B cell (primary cell): Measurements from ENCODE around the gene SMIM30. TPM values are rescaled to one million over a fixed set of nuclear protein-coding genes. Genes with fewer than 3 reads are reported as not detected.

Source experiments
- ATAC-seq: fragments of 200-7000 bp; cut with Tn5 transposase; one replicate; pipeline ENCODE4 v1.10.0; 2021; ENCODE audit warnings: low read depth, mild to moderate bottlenecking, moderate number of reproducible peaks, moderate library complexity
- CTCF ChIA-PET: fragments of 350-600 bp; sonication (Branson Sonifier 250); formaldehyde crosslinking; loops from one replicate; lab custom pipeline; 2021; ENCODE audit warnings: antibody characterized with exemption, inconsistent platforms; lab: Charles Lee
- POLR2A ChIA-PET: fragments of 350-600 bp; sonication (Branson Sonifier 250); formaldehyde crosslinking; loops from one replicate; lab custom pipeline; 2021; ENCODE audit warnings: antibody characterized with exemption; lab: Charles Lee
- DNase-seq: peaks from one replicate; pipeline ENCODE4 v3.0.0; 2013
- H2AFZ ChIP-seq: 2 replicates; pipeline ENCODE4 v1.6.1; 2012; ENCODE audit warnings: mild to moderate bottlenecking, low read depth, low read length; ENCODE audit not compliant: insufficient read depth, poor library complexity, severe bottlenecking
- H3K27ac ChIP-seq, 2 donors: 1 replicate in 1 of 2; 2 replicates in 1 of 2; pipeline ENCODE4 v1.5.1; 2012 to 2013; ENCODE audit warnings: low read length in 2 of 2, mild to moderate bottlenecking in 2 of 2, moderate library complexity in 1 of 2
- H3K27me3 ChIP-seq, 4 experiments: fragments of 200-600 bp in 1 of 4; sonication (generic) in 1 of 4; replicated peaks in 1 of 4; 1 replicate in 2 of 4; 2 replicates in 2 of 4; pipeline versions ENCODE4 v1.6.1 to v1.7.0; 2013 to 2016; ENCODE audit warnings: low read length in 3 of 4, mild to moderate bottlenecking in 2 of 4, mixed read lengths in 1 of 4, moderate library complexity in 1 of 4; ENCODE audit not compliant: insufficient read depth in 4 of 4, control insufficient read depth in 3 of 4; ENCODE audit errors: control extremely low read depth in 1 of 4
- H3K36me3 ChIP-seq, 2 experiments: replicated peaks in 1 of 2; 1 replicate in 1 of 2; 2 replicates in 1 of 2; pipeline versions ENCODE4 v1.6.1 to v1.7.1; 2013; ENCODE audit warnings: low read length in 1 of 2; ENCODE audit not compliant: insufficient read depth in 2 of 2, control insufficient read depth in 1 of 2; ENCODE audit errors: control extremely low read depth in 1 of 2, extremely low read depth in 1 of 2
- H3K4me1 ChIP-seq, 2 donors: fragments of 200-600 bp in 1 of 2; sonication (generic) in 1 of 2; 1 replicate in 1 of 2; 2 replicates in 1 of 2; pipeline versions ENCODE4 v1.5.1 to v1.6.1; 2013 to 2017; ENCODE audit warnings: low read length in 2 of 2; ENCODE audit not compliant: control insufficient read depth in 2 of 2, insufficient read depth in 2 of 2
- H3K4me2 ChIP-seq: replicated peaks from 2 replicates; pipeline ENCODE3; 2012; ENCODE audit warnings: mild to moderate bottlenecking, low read depth, low read length; ENCODE audit not compliant: poor library complexity, severe bottlenecking
- H3K4me3 ChIP-seq, 5 experiments: fragments of 200-600 bp in 1 of 5; sonication (generic) in 1 of 5; 1 replicate in 3 of 5; 2 replicates in 2 of 5; pipeline versions ENCODE4 v1.5.1 to v1.7.0; 2011 to 2016; ENCODE audit warnings: low read length in 4 of 5, mild to moderate bottlenecking in 4 of 5, low read depth in 2 of 5, control low read depth in 1 of 5, moderate library complexity in 1 of 5; ENCODE audit not compliant: insufficient read depth in 1 of 5; ENCODE audit errors: control extremely low read depth in 1 of 5, extremely low read depth in 1 of 5
- H3K79me2 ChIP-seq: fragments of 200-600 bp; sonication (generic); one replicate; pipeline ENCODE4 v1.6.0; 2016; ENCODE audit warnings: low read length; ENCODE audit not compliant: control insufficient read depth, insufficient read depth
- H3K9ac ChIP-seq: fragments of 200-600 bp; sonication (generic); 2 replicates; pipeline ENCODE4 v1.6.1; 2017; ENCODE audit warnings: mild to moderate bottlenecking, low read length, moderate library complexity
- H3K9me3 ChIP-seq, 3 donors: one replicate each; pipeline versions ENCODE4 v1.6.1 to v1.7.1; 2013; ENCODE audit warnings: low read length in 2 of 3; ENCODE audit not compliant: control insufficient read depth in 2 of 3, insufficient read depth in 1 of 3; ENCODE audit errors: control extremely low read depth in 1 of 3
- H4K20me1 ChIP-seq: 2 replicates; pipeline ENCODE4 v1.6.0; 2012; ENCODE audit warnings: mild to moderate bottlenecking, low read length; ENCODE audit not compliant: insufficient read depth, control insufficient read depth, poor library complexity, severe bottlenecking
- H3K27ac Mint-ChIP-seq: one replicate; pipeline ENCODE4 v1.8.0; 2021; ENCODE audit warnings: mixed read lengths
- H3K27me3 Mint-ChIP-seq: one replicate; pipeline ENCODE4 v1.8.0; 2021; ENCODE audit warnings: mixed read lengths
- H3K4me1 Mint-ChIP-seq: one replicate; pipeline ENCODE4 v1.8.0; 2021; ENCODE audit warnings: mixed read lengths
- H3K4me3 Mint-ChIP-seq: one replicate; pipeline ENCODE4 v1.8.0; 2021; ENCODE audit warnings: mixed read lengths
- H3K9me3 Mint-ChIP-seq: one replicate; pipeline ENCODE4 v1.8.0; 2022; ENCODE audit warnings: mixed read lengths; ENCODE audit not compliant: insufficient read depth
- EZH2 ChIP-seq: IDR thresholded peaks from 2 replicates; pipeline ENCODE4 v1.6.1; 2012; ENCODE audit warnings: borderline replicate concordance, low read depth, mild to moderate bottlenecking, moderate library complexity, low read length; ENCODE audit not compliant: insufficient read depth, poor library complexity, severe bottlenecking
- WGBS: methylation state at CpG from one replicate; pipeline ENCODE4 v1.1.5; 2013; ENCODE audit warnings: missing lambda C conversion rate; ENCODE audit not compliant: insufficient coverage; 5-methylcytosine and 5-hydroxymethylcytosine counted together
- intact Hi-C: fragments of 100-400 bp; cut with micrococcal nuclease; formaldehyde crosslinking; loops from one replicate; pipeline ENCODE4 v1.10.0; 2022
- polyA plus RNA-seq: library from polyadenylated mRNA; depleted of rRNA; stranded (reverse); fragments of >200 nt; gene quantifications from 2 replicates; pipeline ENCODE4 v1.2.3, GENCODE V29; 2012
- total RNA-seq, 2 donors: library from RNA; stranded (reverse); fragments of 120-200 nt in 1 of 2; gene quantifications; 1 replicate in 1 of 2; 2 replicates in 1 of 2; pipeline versions ENCODE4 v1.2.3 to v1.2.4, GENCODE V29; 2013 to 2022
- TF ChIP-seq, protein P1 (sequence below): fragments of 200-600 bp; IDR thresholded peaks from one replicate; pipeline ENCODE4 v1.8.0; 2022; ENCODE audit warnings: antibody characterized with exemption, mild to moderate bottlenecking

The SMIM30 gene
- total and polyA plus RNA-seq, 2 donors (not counting 1 experiment from before 2014, with no cell fraction given) = 7.2 to 24.4 TPM

DNA sequence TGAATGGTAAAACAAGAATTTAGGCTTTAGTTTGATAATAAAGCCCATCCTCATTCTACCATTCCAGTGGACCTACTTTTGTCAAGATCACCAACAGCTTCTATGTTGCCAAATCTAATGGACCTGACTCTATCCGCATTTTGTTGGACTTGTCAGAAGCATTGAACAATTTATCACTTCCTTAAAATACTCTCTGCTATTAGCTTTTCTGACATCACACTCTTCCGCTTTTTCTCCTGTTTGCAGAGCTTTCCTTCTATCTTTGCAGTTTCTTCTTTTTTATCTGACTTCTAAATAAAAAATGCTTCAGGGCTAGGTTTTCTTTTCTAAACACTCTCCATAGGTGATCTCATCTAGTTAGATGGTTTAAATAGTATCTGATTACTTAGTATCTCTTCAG, 42.7 kb upstream of the SMIM30 start:
- no peaks in the 10 kb centered on the region for H3K4me1 ChIP-seq
- no peak overlapping the region for H3K27ac ChIP-seq
- Mint-ChIP-seq H3K27ac (no peak overlapping the region), H3K4me1 (no peaks in the 10 kb centered on the region), H3K4me3 (no peak overlapping the region), H3K9me3 (no peaks in the 10 kb centered on the region), H3K27me3 (peaks cover 19% of the 10 kb centered on the region)
- intact Hi-C loops = no loop called here
- DNase-seq (no peak), ATAC-seq (no peak)
- 69% methylated on average over 1 of the region's 2 CpGs for WGBS
- H3K27me3 ChIP-seq = peaks cover 0 to 13% (median 1%) of the 10 kb centered on the region in 4 experiments
- H4K20me1 ChIP-seq = no peaks in the 10 kb centered on the region
- H3K36me3 ChIP-seq = no peaks in the 10 kb centered on the region
- ChIA-PET CTCF (no interaction called here), POLR2A (no interaction called here)
- H3K9ac ChIP-seq = no peak overlapping the region
- no peak overlapping the region for H3K4me2 ChIP-seq
- H2AFZ ChIP-seq = no peak overlapping the region
- no peak overlapping the region for H3K4me3 ChIP-seq
- TF ChIP-seq, protein P1, sequence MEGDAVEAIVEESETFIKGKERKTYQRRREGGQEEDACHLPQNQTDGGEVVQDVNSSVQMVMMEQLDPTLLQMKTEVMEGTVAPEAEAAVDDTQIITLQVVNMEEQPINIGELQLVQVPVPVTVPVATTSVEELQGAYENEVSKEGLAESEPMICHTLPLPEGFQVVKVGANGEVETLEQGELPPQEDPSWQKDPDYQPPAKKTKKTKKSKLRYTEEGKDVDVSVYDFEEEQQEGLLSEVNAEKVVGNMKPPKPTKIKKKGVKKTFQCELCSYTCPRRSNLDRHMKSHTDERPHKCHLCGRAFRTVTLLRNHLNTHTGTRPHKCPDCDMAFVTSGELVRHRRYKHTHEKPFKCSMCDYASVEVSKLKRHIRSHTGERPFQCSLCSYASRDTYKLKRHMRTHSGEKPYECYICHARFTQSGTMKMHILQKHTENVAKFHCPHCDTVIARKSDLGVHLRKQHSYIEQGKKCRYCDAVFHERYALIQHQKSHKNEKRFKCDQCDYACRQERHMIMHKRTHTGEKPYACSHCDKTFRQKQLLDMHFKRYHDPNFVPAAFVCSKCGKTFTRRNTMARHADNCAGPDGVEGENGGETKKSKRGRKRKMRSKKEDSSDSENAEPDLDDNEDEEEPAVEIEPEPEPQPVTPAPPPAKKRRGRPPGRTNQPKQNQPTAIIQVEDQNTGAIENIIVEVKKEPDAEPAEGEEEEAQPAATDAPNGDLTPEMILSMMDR = no peak
- TF ChIP-seq EZH2 = no peak
- no peaks in the 10 kb centered on the region for H3K79me2 ChIP-seq
- H3K9me3 ChIP-seq = no peaks in the 10 kb centered on the region

DNA sequence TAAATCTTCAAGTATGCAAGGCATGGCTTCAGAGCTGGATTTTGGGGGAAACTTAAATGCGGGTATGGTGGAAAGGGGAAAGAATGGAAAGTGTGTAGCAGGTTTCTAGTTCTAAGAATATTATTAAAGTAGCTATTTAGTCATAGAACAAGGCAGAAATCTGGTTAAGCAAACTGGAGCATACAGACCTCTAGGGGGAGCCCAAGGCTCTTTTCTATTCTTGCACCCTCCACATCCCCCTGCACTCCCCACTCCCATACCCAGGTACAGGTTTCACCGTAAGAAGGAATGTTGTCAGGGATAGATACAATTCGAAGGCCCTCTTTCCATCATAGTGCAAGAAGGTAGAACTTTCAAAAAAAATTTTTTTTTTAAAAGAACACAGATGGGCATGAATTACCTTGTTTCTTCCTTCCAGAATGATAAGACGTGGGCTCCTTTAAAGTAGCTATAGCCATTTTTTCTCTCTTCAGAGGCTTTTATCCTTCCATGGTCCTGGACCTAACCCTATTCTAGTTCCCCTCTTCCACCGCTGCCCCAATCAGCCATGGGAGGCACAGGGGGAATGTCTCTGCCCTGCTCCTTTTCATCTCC, 41.5 kb upstream of the SMIM30 start:
- WGBS = 33% methylated on average over 1 of the region's 5 CpGs
- no peaks in the 10 kb centered on the region for H3K36me3 ChIP-seq
- peaks cover 0 to 13% (median 2%) of the 10 kb centered on the region in 4 experiments for H3K27me3 ChIP-seq
- Mint-ChIP-seq H3K27ac (no peak overlapping the region), H3K27me3 (peaks cover 22% of the 10 kb centered on the region), H3K4me1 (no peaks in the 10 kb centered on the region), H3K4me3 (no peak overlapping the region), H3K9me3 (no peaks in the 10 kb centered on the region)
- ChIA-PET POLR2A (no interaction called here), CTCF (no interaction called here)
- no peak overlapping the region for H3K9ac ChIP-seq
- intact Hi-C loops = no loop called here
- H3K79me2 ChIP-seq = no peaks in the 10 kb centered on the region
- DNase-seq (no peak), ATAC-seq (no peak)
- H4K20me1 ChIP-seq = no peaks in the 10 kb centered on the region
- H3K4me3 ChIP-seq = no peak overlapping the region
- no peaks in the 10 kb centered on the region for H3K9me3 ChIP-seq
- no peaks in the 10 kb centered on the region for H3K4me1 ChIP-seq
- TF ChIP-seq EZH2 = no peak
- TF ChIP-seq, protein P1 = peak; percentile 42
- no peak overlapping the region for H3K27ac ChIP-seq
- no peak overlapping the region for H3K4me2 ChIP-seq
- no peak overlapping the region for H2AFZ ChIP-seq
